GM18508 (cell line): ENCODE results near the gene TXLNG.
"Not testable (repeated sequence)": the region's sequence is repeated elsewhere in the genome, so short reads cannot be mapped to it uniquely, and the experiment has no call there.

Experiments
- ATAC-seq: cut with Tn5 transposase; IDR thresholded peaks from one replicate; pipeline ENCODE4 v1.9.1; 2021; ENCODE audit warnings: moderate number of reproducible peaks; ENCODE audit not compliant: insufficient read depth, unreplicated experiment

TXLNG gene

GRCh38 chrX:16786139-16786790 is at the start of gene TXLNG:
Gene TXLNG (plus strand): TSS chrX:16786466. CDS start chrX:16786488, 22 bp downstream.
- ATAC-seq: peak; percentile 99

GRCh38 chrX:16737024-16737423 is 49.2 kb upstream of the TXLNG start:
- ATAC-seq: no peak

GRCh38 chrX:16739574-16739973 is 46.7 kb upstream of the TXLNG start:
- no peak for ATAC-seq

- no peak for ATAC-seq
Measured at GRCh38 chrX:16743604-16744325, 42.5 kb upstream of the TXLNG start.

- ATAC-seq: no peak
Measured at GRCh38 chrX:16745102-16745501, 41.2 kb upstream of the TXLNG start.

GRCh38 chrX:16745659-16746058 is 40.6 kb upstream of the TXLNG start:
- no peak for ATAC-seq

GRCh38 chrX:16748425-16748824 is 37.8 kb upstream of the TXLNG start:
- ATAC-seq: no peak

GRCh38 chrX:16750136-16750535 is 36.1 kb upstream of the TXLNG start:
- no peak for ATAC-seq

- ATAC-seq: no peak
Measured at GRCh38 chrX:16754019-16754418, 32.2 kb upstream of the TXLNG start.

GRCh38 chrX:16756724-16757123 is 29.5 kb upstream of the TXLNG start:
- ATAC-seq: no peak

- ATAC-seq: not testable (repeated sequence)
Measured at GRCh38 chrX:16761500-16761899, 24.8 kb upstream of the TXLNG start.

- no peak for ATAC-seq
Measured at GRCh38 chrX:16762579-16762978, 23.7 kb upstream of the TXLNG start.

- ATAC-seq: no peak
Measured at GRCh38 chrX:16765594-16765993, 20.7 kb upstream of the TXLNG start.

- ATAC-seq: no peak
Measured at GRCh38 chrX:16770970-16771482, 15.2 kb upstream of the TXLNG start.

- no peak for ATAC-seq
Measured at GRCh38 chrX:16771483-16772398, 14.5 kb upstream of the TXLNG start.

- ATAC-seq: no peak
Measured at GRCh38 chrX:16772460-16772859, 13.8 kb upstream of the TXLNG start.

GRCh38 chrX:16774746-16775145 is 11.5 kb upstream of the TXLNG start:
- ATAC-seq: no peak

- no peak for ATAC-seq
Measured at GRCh38 chrX:16778545-16778944, 7.7 kb upstream of the TXLNG start.

- no peak for ATAC-seq
Measured at GRCh38 chrX:16778993-16779392, 7.3 kb upstream of the TXLNG start.

- ATAC-seq: not testable (repeated sequence)
Measured at GRCh38 chrX:16779815-16780214, 6.5 kb upstream of the TXLNG start.

GRCh38 chrX:16783452-16783851 is 2.8 kb upstream of the TXLNG start:
- no peak for ATAC-seq
